Stimulated activated CD4-positive, alpha-beta T cell treated with anti-CD3 and anti-CD28 coated beads, Interleukin-4, amount 100 ng/mL, for 1 hour (primary cell): ENCODE measurements around the gene GMDS.

Source experiments
- DNase-seq: peaks from one replicate; pipeline ENCODE4 v3.0.0-alpha.2; 2020

The GMDS gene

GRCh38 chr6:2173203-2173961 is 72.0 kb downstream of the GMDS start:
- DNase-seq, result no peak

GRCh38 chr6:2171728-2172127 is 73.7 kb downstream of the GMDS start:
- no peak for DNase-seq

- DNase-seq, result no peak
These were observed 76.9 kb downstream of the GMDS start for GRCh38 chr6:2168480-2168879.

- DNase-seq, result no peak
These were observed 78.7 kb downstream of the GMDS start for GRCh38 chr6:2166717-2167116.

GRCh38 chr6:2165286-2165685 is 80.1 kb downstream of the GMDS start:
- DNase-seq, result no peak

GRCh38 chr6:2164481-2164880 is 80.9 kb downstream of the GMDS start:
- no peak for DNase-seq

- no peak for DNase-seq
These were observed 83.3 kb downstream of the GMDS start for GRCh38 chr6:2162079-2162445.

GRCh38 chr6:2158596-2159271 is 86.7 kb downstream of the GMDS start:
- no peak for DNase-seq

GRCh38 chr6:2157441-2158127 is 87.8 kb downstream of the GMDS start:
- no peak for DNase-seq

GRCh38 chr6:2155206-2155605 is 90.2 kb downstream of the GMDS start:
- DNase-seq, result no peak

GRCh38 chr6:2149361-2150006 is 95.9 kb downstream of the GMDS start:
- no peak for DNase-seq

- DNase-seq, result no peak
These were observed 96.7 kb downstream of the GMDS start for GRCh38 chr6:2148748-2149147.

GRCh38 chr6:2147766-2148448 is 97.5 kb downstream of the GMDS start:
- no peak for DNase-seq

- no peak for DNase-seq
These were observed 98.1 kb downstream of the GMDS start for GRCh38 chr6:2147261-2147660.

- DNase-seq, result no peak
These were observed 101.2 kb downstream of the GMDS start for GRCh38 chr6:2144210-2144609.

- no peak for DNase-seq
These were observed 103.6 kb downstream of the GMDS start for GRCh38 chr6:2141644-2142290.

- no peak for DNase-seq
These were observed 104.8 kb downstream of the GMDS start for GRCh38 chr6:2140438-2141128.

- no peak for DNase-seq
These were observed 110.0 kb downstream of the GMDS start for GRCh38 chr6:2135401-2135800.

- DNase-seq, result no peak
These were observed 110.9 kb downstream of the GMDS start for GRCh38 chr6:2134554-2134953.

- no peak for DNase-seq
These were observed 111.6 kb downstream of the GMDS start for GRCh38 chr6:2133716-2134310.

GRCh38 chr6:2132916-2133315 is 112.5 kb downstream of the GMDS start:
- DNase-seq, result no peak
